ENCODE results near the gene SF3A1. TPM values are rescaled to one million over a fixed set of nuclear protein-coding genes. Genes with fewer than 3 reads are reported as not detected.

Gene SF3A1
- total and polyA plus RNA-seq, 2 of the 13 experiments (the other 11 are each of a cell fraction or from before 2014, with no cell fraction given): 10.0 to 22.0 TPM

DNA sequence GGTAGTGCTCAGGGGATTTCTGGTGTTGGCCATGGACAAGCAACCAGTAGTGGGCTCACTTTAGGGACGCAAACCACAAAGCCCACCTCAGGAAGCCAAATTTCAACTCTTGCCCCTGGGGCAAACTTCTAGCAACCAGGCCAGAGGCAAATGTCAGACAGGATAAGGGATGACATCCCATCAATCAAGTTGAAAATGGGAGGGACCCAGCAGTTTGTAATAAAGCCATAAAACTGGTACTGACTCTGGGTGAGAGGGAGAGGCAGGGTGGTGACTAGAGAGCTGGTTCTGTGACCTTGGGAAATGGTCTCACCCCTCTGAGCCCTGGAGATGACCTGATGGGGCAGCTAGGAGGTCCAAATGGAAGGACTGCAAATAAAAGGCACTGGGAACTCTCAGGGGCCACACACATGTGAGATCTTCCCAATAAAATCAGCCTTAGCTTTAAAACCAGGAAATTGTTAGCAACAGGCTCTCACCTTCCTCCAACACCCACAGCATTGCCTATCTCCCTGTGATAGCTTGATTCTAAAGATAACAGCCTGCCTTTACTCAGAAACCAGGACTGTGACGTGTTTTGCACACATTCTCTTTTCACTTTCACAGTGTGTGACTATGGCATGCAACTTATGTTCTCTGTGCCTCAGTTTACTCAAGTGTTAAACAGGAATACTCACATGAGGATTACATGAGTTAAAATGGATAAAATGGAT is 23.5 kb downstream of the SF3A1 start (continued):
- TF ChIP-seq, protein P1, sequence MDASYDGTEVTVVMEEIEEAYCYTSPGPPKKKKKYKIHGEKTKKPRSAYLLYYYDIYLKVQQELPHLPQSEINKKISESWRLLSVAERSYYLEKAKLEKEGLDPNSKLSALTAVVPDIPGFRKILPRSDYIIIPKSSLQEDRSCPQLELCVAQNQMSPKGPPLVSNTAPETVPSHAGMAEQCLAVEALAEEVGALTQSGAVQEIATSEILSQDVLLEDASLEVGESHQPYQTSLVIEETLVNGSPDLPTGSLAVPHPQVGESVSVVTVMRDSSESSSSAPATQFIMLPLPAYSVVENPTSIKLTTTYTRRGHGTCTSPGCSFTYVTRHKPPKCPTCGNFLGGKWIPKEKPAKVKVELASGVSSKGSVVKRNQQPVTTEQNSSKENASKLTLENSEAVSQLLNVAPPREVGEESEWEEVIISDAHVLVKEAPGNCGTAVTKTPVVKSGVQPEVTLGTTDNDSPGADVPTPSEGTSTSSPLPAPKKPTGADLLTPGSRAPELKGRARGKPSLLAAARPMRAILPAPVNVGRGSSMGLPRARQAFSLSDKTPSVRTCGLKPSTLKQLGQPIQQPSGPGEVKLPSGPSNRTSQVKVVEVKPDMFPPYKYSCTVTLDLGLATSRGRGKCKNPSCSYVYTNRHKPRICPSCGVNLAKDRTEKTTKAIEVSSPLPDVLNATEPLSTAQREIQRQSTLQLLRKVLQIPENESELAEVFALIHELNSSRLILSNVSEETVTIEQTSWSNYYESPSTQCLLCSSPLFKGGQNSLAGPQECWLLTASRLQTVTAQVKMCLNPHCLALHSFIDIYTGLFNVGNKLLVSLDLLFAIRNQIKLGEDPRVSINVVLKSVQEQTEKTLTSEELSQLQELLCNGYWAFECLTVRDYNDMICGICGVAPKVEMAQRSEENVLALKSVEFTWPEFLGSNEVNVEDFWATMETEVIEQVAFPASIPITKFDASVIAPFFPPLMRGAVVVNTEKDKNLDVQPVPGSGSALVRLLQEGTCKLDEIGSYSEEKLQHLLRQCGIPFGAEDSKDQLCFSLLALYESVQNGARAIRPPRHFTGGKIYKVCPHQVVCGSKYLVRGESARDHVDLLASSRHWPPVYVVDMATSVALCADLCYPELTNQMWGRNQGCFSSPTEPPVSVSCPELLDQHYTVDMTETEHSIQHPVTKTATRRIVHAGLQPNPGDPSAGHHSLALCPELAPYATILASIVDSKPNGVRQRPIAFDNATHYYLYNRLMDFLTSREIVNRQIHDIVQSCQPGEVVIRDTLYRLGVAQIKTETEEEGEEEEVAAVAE (CRISPR knock-in tag; IDR thresholded peaks at IDR 0.05; ENCODE audit: borderline replicate concordance): no peak
- TF ChIP-seq SIN3A (IDR thresholded peaks at IDR 0.05; ENCODE audit: borderline replicate concordance, low read depth, low read length) (no peak), MZF1 (CRISPR knock-in tag; IDR thresholded peaks at IDR 0.05; ENCODE audit: borderline replicate concordance) (no peak), ZNF335 (CRISPR knock-in tag; IDR thresholded peaks at IDR 0.05) (no peak)
- TF ChIP-seq, protein P2, sequence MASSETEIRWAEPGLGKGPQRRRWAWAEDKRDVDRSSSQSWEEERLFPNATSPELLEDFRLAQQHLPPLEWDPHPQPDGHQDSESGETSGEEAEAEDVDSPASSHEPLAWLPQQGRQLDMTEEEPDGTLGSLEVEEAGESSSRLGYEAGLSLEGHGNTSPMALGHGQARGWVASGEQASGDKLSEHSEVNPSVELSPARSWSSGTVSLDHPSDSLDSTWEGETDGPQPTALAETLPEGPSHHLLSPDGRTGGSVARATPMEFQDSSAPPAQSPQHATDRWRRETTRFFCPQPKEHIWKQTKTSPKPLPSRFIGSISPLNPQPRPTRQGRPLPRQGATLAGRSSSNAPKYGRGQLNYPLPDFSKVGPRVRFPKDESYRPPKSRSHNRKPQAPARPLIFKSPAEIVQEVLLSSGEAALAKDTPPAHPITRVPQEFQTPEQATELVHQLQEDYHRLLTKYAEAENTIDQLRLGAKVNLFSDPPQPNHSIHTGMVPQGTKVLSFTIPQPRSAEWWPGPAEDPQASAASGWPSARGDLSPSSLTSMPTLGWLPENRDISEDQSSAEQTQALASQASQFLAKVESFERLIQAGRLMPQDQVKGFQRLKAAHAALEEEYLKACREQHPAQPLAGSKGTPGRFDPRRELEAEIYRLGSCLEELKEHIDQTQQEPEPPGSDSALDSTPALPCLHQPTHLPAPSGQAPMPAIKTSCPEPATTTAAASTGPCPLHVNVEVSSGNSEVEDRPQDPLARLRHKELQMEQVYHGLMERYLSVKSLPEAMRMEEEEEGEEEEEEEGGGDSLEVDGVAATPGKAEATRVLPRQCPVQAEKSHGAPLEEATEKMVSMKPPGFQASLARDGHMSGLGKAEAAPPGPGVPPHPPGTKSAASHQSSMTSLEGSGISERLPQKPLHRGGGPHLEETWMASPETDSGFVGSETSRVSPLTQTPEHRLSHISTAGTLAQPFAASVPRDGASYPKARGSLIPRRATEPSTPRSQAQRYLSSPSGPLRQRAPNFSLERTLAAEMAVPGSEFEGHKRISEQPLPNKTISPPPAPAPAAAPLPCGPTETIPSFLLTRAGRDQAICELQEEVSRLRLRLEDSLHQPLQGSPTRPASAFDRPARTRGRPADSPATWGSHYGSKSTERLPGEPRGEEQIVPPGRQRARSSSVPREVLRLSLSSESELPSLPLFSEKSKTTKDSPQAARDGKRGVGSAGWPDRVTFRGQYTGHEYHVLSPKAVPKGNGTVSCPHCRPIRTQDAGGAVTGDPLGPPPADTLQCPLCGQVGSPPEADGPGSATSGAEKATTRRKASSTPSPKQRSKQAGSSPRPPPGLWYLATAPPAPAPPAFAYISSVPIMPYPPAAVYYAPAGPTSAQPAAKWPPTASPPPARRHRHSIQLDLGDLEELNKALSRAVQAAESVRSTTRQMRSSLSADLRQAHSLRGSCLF (CRISPR knock-in tag; IDR thresholded peaks at IDR 0.05; ENCODE audit: borderline replicate concordance): no peak
